Stimulated activated CD8-positive, alpha-beta memory T cell treated with anti-CD3 and anti-CD28 coated beads, Interleukin-12 subunit alpha, Interleukin-12 subunit beta, amount 100 ng/mL, for 24 hours (primary cell): ENCODE data around the gene RAB31.

ENCODE experiments used
- DNase-seq: peaks from one replicate; pipeline ENCODE4 v3.0.0-alpha.2; 2020; ENCODE audit errors: extremely low read depth

RAB31 gene

GRCh38 chr18:9712130-9712577, 4.1 kb downstream of the RAB31 start:
- DNase-seq: no peak

DNA sequence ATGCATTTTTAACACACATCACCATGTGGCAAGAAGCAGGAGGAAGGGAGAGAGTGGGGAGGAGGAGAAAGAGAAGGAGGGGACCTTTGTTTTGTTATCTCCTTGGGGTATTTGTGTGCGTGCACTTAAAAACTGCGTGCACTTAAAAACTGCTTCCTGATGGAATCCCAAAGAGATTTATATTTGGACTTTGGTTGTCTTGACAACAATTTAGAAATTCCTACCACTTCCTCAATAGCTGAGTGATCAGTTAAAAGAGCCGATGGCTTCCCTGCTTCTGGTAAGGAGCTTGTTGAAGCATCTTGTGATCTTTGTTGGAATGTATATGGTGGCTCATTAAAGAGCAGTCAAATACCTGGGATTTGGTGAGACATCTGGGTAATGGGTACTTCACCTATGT, 4.5 kb downstream of the RAB31 start:
- no peak for DNase-seq

- no peak for DNase-seq
Measured at GRCh38 chr18:9714266-9715087, 6.4 kb downstream of the RAB31 start.

DNA sequence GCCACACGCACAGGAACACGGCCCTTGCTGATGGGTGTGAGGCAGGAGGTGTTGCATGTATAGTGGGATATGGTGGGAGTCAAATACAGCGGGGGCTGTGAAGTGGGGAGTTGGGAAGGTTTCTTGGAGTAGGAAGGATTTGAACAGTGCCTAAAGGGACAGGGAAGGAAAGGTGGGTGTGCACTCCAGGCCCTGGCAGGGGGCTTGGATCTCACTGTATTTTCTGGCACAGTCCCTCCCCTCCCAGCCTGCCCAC, 6.9 kb downstream of the RAB31 start:
- no peak for DNase-seq

DNA sequence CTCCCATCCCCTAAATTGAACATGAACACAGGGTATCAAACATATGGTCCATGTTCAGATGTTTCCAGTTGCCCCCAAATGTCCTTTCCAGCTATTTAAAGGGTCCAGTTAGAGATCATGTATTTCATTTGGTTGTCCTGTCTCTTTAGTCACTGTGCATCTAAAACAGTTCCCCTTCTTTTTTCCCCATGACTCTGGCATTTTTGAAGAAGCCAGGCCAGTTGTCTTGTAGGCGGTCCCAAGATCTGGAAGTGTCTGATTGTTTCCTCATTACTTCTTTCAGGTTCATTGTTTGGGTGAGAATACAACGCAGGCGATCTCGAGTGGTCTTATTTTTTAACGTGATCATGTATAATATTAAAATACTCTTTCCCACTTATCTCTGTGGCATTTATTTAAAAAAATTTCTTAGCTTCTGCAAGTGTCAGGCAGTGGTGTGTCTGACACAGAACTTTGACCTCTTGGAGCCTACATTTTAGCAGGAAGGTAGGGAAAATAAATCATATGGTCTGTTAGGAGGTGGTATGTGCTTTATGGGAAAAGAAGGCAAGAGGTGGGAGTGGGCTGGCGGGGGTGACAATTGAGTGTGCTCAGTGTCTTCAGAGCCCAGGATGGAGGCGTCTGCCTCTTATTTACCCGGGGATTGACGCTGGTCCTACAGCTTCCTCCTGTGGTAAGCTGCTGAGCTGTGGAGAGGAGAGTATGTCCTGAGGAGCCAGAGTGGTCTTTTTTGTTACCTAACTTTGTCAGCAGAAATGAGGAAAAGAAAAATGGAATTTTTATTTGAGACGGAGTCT, 8.1 kb downstream of the RAB31 start:
- DNase-seq: no peak

- no peak for DNase-seq
Measured at GRCh38 chr18:9716780-9717563, 8.9 kb downstream of the RAB31 start.

- no peak for DNase-seq
Measured at GRCh38 chr18:9719421-9719981, 11.4 kb downstream of the RAB31 start.

DNA sequence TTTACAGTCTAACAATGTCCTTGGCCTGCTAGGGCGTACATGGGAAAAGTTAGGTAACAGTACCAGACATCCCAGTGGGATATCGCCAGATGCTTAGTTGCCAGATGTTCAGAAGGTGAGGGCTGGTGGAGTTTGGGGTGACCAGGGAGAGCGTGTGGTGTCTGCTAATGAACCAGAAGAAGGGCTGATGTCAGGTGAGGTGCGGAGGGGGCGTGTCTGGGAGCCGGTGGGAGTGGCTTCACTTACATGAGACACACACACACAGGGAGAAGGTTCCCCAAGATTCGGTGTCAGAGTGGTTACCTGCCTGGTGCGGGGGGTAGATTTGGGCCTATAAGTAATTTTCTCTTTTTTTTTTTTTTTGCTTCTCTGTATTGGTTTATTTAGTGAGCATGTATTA, 12.2 kb downstream of the RAB31 start:
- no peak for DNase-seq

- DNase-seq: no peak
Measured at GRCh38 chr18:9721893-9722550, 13.9 kb downstream of the RAB31 start.

- DNase-seq: no peak
Measured at GRCh38 chr18:9722691-9723090, 14.6 kb downstream of the RAB31 start.

DNA sequence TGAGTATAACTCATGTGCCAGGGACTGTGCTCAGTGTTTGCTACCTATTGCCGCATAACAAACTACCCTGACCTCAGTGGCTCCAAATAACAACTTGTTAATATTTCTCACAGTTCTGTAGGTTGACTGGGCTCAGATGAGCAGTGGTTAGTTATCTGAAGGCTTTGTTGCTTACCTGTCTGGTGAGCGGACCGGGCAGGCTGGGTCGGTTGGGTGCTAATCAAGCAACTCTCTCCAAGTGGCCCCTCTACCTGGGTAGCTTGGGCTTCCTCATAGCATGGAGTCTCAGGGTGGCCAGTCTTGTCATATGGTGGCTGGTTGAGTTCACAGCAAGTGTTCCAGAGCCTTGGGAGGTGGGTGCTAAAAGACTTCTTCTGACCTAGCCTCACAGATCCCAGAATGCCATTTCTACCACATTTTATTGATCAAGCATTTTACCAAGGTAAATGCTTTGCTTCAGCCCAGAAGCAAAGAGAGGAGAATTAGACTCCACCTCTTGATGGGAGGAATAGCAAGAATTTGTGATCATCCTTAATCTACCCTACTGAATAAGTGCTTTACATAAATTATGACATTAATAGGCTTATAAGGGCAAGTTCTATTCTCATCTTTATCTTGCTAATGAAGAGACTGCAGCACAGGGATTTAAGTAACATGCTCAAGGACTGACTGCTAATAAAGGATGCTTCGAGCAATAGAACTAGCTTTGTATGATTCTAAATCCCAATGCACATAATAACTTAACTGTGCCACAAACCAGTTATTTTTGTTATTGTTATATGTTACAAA, 16.9 kb downstream of the RAB31 start:
- DNase-seq: no peak

- no peak for DNase-seq
Measured at GRCh38 chr18:9726175-9726574, 18.1 kb downstream of the RAB31 start.

DNA sequence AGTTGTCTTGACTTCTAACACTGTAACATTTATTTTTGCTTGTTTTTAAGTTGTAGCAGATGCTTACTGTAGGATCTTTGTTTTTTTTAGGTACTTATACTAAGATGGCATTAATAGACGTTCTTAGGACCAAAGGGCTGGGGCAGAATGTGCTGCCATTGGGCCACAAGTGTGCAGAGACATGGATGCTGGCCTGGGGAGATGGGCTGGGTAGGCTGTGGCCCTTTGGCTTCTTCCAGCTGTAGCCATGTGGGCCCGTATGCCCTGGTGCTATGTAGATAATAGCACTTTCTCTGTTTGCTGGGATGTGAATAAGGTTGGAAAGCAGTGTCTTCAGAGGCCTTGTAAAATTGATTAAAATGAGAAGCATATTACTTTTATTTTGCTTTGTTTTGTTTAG, 18.8 kb downstream of the RAB31 start:
- DNase-seq: no peak

DNA sequence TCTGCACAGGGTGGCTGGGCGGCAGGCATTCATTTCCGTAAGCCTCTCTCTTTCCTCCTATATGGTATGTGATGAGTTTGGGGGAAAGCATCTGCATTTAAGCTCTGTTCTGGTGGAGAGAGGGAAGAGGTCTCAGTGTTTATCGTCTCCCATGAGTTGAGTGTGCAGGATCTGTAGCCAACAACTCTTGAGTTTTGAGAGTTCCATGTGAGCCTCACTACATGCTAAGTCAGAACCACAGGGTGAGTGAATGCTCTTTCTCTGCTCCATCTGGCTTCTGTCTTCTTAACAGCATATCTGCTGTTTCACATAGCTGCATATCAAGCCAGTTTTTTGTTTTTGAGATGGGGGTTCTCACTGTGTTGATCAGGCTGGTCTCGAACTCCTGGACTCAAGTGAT, 22.7 kb downstream of the RAB31 start:
- no peak for DNase-seq

GRCh38 chr18:9731380-9731779, 23.3 kb downstream of the RAB31 start:
- DNase-seq: no peak

GRCh38 chr18:9732031-9732430, 23.9 kb downstream of the RAB31 start:
- DNase-seq: no peak

- DNase-seq: no peak
Measured at GRCh38 chr18:9734189-9734588, 26.1 kb downstream of the RAB31 start.

- DNase-seq: no peak
Measured at GRCh38 chr18:9735238-9735637, 27.1 kb downstream of the RAB31 start.

GRCh38 chr18:9735879-9736278, 27.8 kb downstream of the RAB31 start:
- DNase-seq: no peak

DNA sequence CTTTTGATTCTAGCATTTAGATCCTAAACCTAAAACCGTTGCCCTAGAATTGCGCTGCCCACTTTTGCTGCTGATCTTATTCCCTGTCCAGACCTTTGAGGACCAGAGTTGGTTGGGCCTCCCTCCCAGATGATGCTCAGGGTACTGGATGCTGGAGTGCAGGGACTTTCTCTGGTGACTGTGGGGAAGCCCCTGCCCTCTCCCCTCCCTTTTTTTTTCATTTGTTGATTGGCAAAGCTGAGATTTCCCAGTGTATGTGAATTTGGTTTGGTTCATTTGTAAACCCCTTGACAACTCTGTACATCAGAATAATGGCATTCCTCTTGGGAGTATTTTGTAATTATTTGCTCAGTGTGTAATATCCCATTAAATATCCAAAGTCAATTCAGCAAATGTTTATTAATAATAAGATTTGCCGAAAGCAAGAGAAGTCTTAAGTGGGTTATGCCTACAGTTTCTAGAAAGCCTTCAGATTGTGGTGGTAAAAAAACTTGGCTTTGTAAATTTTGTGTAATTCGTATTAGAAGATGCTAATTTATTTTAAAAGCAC, 28.3 kb downstream of the RAB31 start:
- no peak for DNase-seq

DNA sequence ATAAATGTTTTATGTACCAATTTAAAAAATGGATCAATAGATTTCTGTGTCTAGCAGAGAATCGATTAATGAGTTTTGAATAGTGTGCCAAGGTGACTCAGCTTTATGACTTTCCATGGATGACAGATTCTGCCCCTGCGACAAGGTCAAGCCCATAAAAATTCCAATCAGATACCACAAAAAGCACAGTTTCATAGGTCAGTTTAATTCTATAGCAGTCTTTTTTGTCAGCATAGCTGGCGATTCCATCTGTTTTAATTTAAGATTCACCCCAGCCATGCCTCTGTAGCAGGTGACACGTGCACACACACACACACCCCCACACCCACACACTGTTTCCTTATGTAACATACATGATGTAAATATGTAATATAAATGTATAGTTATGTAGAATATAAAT, 28.9 kb downstream of the RAB31 start:
- DNase-seq: no peak
